Esophagus squamous epithelium (tissue), 4 donors: ENCODE measurements around the gene SPNS3.

Source experiments
- POLR2A ChIP-seq, 4 donors: fragments of 450-650 bp; IDR thresholded peaks; one replicate each; pipeline ENCODE4 v1.6.1; 2017; ENCODE audit warnings: antibody characterized with exemption in 4 of 4, mild to moderate bottlenecking in 4 of 4, moderate library complexity in 3 of 4
- TF ChIP-seq, protein P1 (sequence below), 6 experiments: fragments of 450-650 bp in 4 of 6; fragments of 200-600 bp in 2 of 6; sonication (generic) in 2 of 6; IDR thresholded peaks; one replicate each; pipeline ENCODE4 v1.5.1; 2016 to 2019; ENCODE audit warnings: antibody characterized with exemption in 6 of 6, mild to moderate bottlenecking in 4 of 6, moderate library complexity in 4 of 6

DNA sequence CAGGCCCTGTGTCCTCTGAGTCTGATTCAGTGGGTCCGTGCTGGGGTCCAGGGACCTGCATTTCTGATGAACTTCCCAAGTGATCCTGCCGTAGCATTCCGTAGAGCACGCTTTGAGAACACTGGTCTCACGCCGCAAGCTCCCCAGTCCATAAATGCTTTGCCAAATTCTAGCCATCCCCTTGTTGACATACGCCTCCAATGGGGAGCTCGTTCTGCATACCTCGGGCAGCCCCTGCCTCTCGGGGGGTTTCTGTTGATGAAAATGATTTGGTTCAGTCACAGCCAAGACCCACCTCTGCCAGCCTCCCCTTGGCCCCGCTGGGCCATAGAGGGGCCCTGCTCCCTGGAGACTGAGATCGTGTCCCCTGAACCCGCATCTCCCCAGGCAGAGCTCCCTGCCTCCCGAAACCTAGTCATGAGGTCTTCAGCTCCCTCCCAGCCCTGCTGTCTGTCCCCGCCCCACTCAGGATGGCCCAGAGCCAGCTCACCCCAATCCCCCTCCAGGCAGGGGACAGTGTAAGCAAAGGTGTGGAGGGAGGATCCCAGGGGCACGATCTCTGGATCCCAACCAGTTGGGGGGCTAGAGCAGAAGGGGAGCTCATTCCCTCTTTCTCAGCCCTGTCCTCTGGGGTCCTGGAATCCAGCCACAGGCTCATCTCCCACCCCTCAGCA lies 48.7 kb downstream of the SPNS3 start:
- TF ChIP-seq, protein P1, sequence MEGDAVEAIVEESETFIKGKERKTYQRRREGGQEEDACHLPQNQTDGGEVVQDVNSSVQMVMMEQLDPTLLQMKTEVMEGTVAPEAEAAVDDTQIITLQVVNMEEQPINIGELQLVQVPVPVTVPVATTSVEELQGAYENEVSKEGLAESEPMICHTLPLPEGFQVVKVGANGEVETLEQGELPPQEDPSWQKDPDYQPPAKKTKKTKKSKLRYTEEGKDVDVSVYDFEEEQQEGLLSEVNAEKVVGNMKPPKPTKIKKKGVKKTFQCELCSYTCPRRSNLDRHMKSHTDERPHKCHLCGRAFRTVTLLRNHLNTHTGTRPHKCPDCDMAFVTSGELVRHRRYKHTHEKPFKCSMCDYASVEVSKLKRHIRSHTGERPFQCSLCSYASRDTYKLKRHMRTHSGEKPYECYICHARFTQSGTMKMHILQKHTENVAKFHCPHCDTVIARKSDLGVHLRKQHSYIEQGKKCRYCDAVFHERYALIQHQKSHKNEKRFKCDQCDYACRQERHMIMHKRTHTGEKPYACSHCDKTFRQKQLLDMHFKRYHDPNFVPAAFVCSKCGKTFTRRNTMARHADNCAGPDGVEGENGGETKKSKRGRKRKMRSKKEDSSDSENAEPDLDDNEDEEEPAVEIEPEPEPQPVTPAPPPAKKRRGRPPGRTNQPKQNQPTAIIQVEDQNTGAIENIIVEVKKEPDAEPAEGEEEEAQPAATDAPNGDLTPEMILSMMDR (IDR thresholded peaks at IDR 0.05) = no peak
- TF ChIP-seq POLR2A (IDR thresholded peaks at IDR 0.05) = no peak
